ENCODE results near the gene FER. TPM values are rescaled to one million over a fixed set of nuclear protein-coding genes. Genes with fewer than 3 reads are reported as not detected.
"Not testable (repeated sequence)": the region's sequence is repeated elsewhere in the genome, so short reads cannot be mapped to it uniquely, and the experiment has no call there.

FER gene
- total and polyA plus RNA-seq, 8 donors = 1.7 to 218 (median 24.0) TPM

DNA sequence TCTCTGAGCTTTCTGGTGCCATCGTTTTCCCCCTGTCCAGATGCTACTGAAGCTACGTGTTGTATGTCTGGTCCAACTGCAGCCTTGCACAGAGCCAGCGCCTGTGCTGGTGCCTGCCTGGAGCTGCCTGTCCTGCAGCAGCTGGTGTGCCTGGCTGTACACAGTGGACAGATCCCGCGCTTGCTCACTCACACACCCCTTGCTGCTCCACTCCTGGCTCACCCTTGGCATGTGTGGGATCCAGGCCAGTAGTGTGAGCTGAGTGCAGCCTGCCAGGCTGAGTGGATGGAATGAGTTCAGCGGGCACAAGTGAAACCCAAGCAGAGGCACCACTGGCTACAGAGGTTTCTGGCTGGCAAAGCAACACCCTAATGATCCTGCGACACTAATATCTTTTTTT lies 40.4 kb downstream of the FER start:
- TF ChIP-seq POLR2AphosphoS5 (IDR thresholded peaks at IDR 0.05) (peak in 2 of 3 donors; percentile 7 to 39), POLR2A (IDR thresholded peaks at IDR 0.05) (no peak)
- TF ChIP-seq, protein P1, sequence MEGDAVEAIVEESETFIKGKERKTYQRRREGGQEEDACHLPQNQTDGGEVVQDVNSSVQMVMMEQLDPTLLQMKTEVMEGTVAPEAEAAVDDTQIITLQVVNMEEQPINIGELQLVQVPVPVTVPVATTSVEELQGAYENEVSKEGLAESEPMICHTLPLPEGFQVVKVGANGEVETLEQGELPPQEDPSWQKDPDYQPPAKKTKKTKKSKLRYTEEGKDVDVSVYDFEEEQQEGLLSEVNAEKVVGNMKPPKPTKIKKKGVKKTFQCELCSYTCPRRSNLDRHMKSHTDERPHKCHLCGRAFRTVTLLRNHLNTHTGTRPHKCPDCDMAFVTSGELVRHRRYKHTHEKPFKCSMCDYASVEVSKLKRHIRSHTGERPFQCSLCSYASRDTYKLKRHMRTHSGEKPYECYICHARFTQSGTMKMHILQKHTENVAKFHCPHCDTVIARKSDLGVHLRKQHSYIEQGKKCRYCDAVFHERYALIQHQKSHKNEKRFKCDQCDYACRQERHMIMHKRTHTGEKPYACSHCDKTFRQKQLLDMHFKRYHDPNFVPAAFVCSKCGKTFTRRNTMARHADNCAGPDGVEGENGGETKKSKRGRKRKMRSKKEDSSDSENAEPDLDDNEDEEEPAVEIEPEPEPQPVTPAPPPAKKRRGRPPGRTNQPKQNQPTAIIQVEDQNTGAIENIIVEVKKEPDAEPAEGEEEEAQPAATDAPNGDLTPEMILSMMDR (IDR thresholded peaks at IDR 0.05) = no peak
- peak overlapping the region in 1 of 5 donors; percentile 34 for H3K27ac ChIP-seq
- intact Hi-C loops (cut with DNase I; ENCODE audit: low total_unique reads) = no loop called here
- 42 to 79% (median 57%) methylated on average over 4 to 7 of the region's 7 CpGs for WGBS, 5 donors
- H3K4me3 ChIP-seq = no peak overlapping the region
- H3K27me3 ChIP-seq = no peaks in the 10 kb centered on the region
- H3K36me3 ChIP-seq = peaks cover 0 to 18% (median 15%) of the 10 kb centered on the region in 4 donors
- H3K4me1 ChIP-seq = peaks cover 0 to 34% (median 17%) of the 10 kb centered on the region in 4 donors
- peaks cover 0 to 12% (median 4%) of the 10 kb centered on the region in 4 donors for H3K9me3 ChIP-seq
- DNase-seq = peak; percentile 30 to 83

GRCh38 chr5:108793207-108793606 lies 45.5 kb downstream of the FER start:
- intact Hi-C loops (cut with DNase I; ENCODE audit: low total_unique reads) = no loop called here
- Histone ChIP-seq H3K27me3 (no peaks in the 10 kb centered on the region), H3K9me3 (no peaks in the 10 kb centered on the region), H3K4me3 (no peak overlapping the region), H3K27ac (no peak overlapping the region), H3K36me3 (peaks cover 0 to 6% (median 3%) of the 10 kb centered on the region in 4 donors), H3K4me1 (peaks cover 0 to 4% (median 2%) of the 10 kb centered on the region in 4 donors)
- 84 to 98% (median 96%) methylated on average over 5 of the region's 5 CpGs for WGBS, 5 donors
- TF ChIP-seq POLR2A (IDR thresholded peaks at IDR 0.05) (no peak), POLR2AphosphoS5 (IDR thresholded peaks at IDR 0.05) (no peak), EP300 (IDR thresholded peaks at IDR 0.05) (no peak)
- TF ChIP-seq, protein P1 (IDR thresholded peaks at IDR 0.05) = no peak
- no peak for DNase-seq

- intact Hi-C loops (cut with DNase I; ENCODE audit: low total_unique reads); H3K9me3 ChIP-seq; H3K27ac ChIP-seq; H3K36me3 ChIP-seq; H3K27me3 ChIP-seq; H3K4me1 ChIP-seq; DNase-seq; H3K4me3 ChIP-seq: not testable (repeated sequence)
- 34 to 99% (median 98%) methylated on average over 4 of the region's 4 CpGs for WGBS, 5 donors
These were observed 46.7 kb downstream of the FER start for GRCh38 chr5:108794349-108794748.

GRCh38 chr5:108797396-108797795 lies 49.7 kb downstream of the FER start:
- DNase-seq = no peak
- 87 to 96% (median 92%) methylated on average over 2 of the region's 2 CpGs for WGBS, 5 donors
- Histone ChIP-seq H3K36me3 (peaks cover 0 to 18% (median 12%) of the 10 kb centered on the region in 4 donors), H3K9me3 (no peaks in the 10 kb centered on the region), H3K4me1 (no peaks in the 10 kb centered on the region), H3K27me3 (no peaks in the 10 kb centered on the region), H3K4me3 (no peak overlapping the region), H3K27ac (no peak overlapping the region)
- TF ChIP-seq, protein P1 (IDR thresholded peaks at IDR 0.05) = no peak
- no peak for TF ChIP-seq POLR2AphosphoS5 (IDR thresholded peaks at IDR 0.05)
- TF ChIP-seq POLR2A (IDR thresholded peaks at IDR 0.05) = no peak
- TF ChIP-seq EP300 (IDR thresholded peaks at IDR 0.05) = no peak
- intact Hi-C loops (cut with DNase I; ENCODE audit: low total_unique reads) = no loop called here

DNA sequence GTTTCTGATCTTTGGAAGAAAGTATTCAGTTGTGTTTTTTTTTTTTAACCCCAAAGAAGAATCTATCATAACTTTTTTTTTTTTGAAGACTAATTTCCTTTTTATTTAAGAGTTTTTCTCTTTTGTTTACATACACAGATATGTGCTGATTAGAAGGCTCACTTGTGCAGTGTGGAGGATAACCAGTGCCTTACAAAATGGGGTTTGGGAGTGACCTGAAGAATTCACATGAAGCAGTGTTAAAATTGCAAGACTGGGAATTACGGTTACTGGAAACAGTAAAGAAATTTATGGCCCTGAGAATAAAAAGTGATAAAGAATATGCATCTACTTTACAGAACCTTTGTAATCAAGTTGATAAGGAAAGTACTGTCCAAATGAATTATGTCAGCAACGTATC lies 50.3 kb downstream of the FER start:
- no peak for TF ChIP-seq POLR2A (IDR thresholded peaks at IDR 0.05)
- TF ChIP-seq, protein P1 (IDR thresholded peaks at IDR 0.05) = no peak
- no peak for TF ChIP-seq POLR2AphosphoS5 (IDR thresholded peaks at IDR 0.05)
- no peak for TF ChIP-seq EP300 (IDR thresholded peaks at IDR 0.05)
- Histone ChIP-seq H3K4me1 (no peaks in the 10 kb centered on the region), H3K27ac (no peak overlapping the region), H3K27me3 (no peaks in the 10 kb centered on the region), H3K4me3 (no peak overlapping the region), H3K36me3 (peaks cover 0 to 21% (median 14%) of the 10 kb centered on the region in 4 donors), H3K9me3 (no peaks in the 10 kb centered on the region)
- intact Hi-C loops (cut with DNase I; ENCODE audit: low total_unique reads) = no loop called here
- WGBS, 5 donors = 59 to 80% (median 73%) methylated on average over 2 of the region's 2 CpGs
- no peak for DNase-seq
